HS-5 (cell line): ENCODE measurements around the gene AIMP1.
"Not testable (repeated sequence)": the region's sequence is repeated elsewhere in the genome, so short reads cannot be mapped to it uniquely, and the experiment has no call there.

Experiments
- DNase-seq: peaks from one replicate; pipeline ENCODE4 v3.0.0-alpha.2; 2012; ENCODE audit warnings: low read depth

The AIMP1 gene

GRCh38 chr4:106312997-106313522 lies 3.3 kb upstream of the AIMP1 start:
- DNase-seq: no peak

GRCh38 chr4:106314960-106315359 lies 1.4 kb upstream of the AIMP1 start:
- no peak for DNase-seq

GRCh38 chr4:106315476-106315967 lies 828 bp upstream of the AIMP1 start:
- DNase-seq: no peak

- no peak for DNase-seq
Measured at GRCh38 chr4:106316773-106317409, 541 bp downstream of the AIMP1 start.

GRCh38 chr4:106317815-106318214 lies 1.5 kb downstream of the AIMP1 start:
- DNase-seq: no peak

GRCh38 chr4:106318511-106318910 lies 2.2 kb downstream of the AIMP1 start:
- no peak for DNase-seq

- no peak for DNase-seq
Measured at GRCh38 chr4:106320235-106320634, 3.9 kb downstream of the AIMP1 start.

GRCh38 chr4:106321168-106321567 lies 4.8 kb downstream of the AIMP1 start:
- DNase-seq: not testable (repeated sequence)

GRCh38 chr4:106321814-106322213 lies 5.5 kb downstream of the AIMP1 start:
- not testable (repeated sequence) for DNase-seq

GRCh38 chr4:106323119-106323518 lies 6.8 kb downstream of the AIMP1 start:
- no peak for DNase-seq

- DNase-seq: no peak
Measured at GRCh38 chr4:106325800-106326199, 9.4 kb downstream of the AIMP1 start.

- no peak for DNase-seq
Measured at GRCh38 chr4:106329041-106329618, 12.8 kb downstream of the AIMP1 start.

GRCh38 chr4:106333186-106333585 lies 16.8 kb downstream of the AIMP1 start:
- no peak for DNase-seq

GRCh38 chr4:106334741-106335470 lies 18.6 kb downstream of the AIMP1 start:
- no peak for DNase-seq

- no peak for DNase-seq
Measured at GRCh38 chr4:106336618-106337017, 20.3 kb downstream of the AIMP1 start.

GRCh38 chr4:106337916-106338315 lies 21.6 kb downstream of the AIMP1 start:
- DNase-seq: no peak

- no peak for DNase-seq
Measured at GRCh38 chr4:106338671-106339070, 22.3 kb downstream of the AIMP1 start.

- DNase-seq: no peak
Measured at GRCh38 chr4:106339431-106339830, 23.1 kb downstream of the AIMP1 start.

GRCh38 chr4:106340774-106341173 lies 24.4 kb downstream of the AIMP1 start:
- DNase-seq: no peak

- DNase-seq: no peak
Measured at GRCh38 chr4:106343865-106344646, 27.7 kb downstream of the AIMP1 start.

GRCh38 chr4:106344647-106344970 lies 28.3 kb downstream of the AIMP1 start:
- no peak for DNase-seq

GRCh38 chr4:106347167-106347566 lies 30.8 kb downstream of the AIMP1 start:
- DNase-seq: no peak
